ENCODE data around the gene TVP23C.

The TVP23C gene

GRCh38 chr17:15503731-15504130 lies 59.6 kb downstream of the TVP23C start:
- TF ChIP-seq ZFX (IDR thresholded peaks at IDR 0.05; ENCODE audit: borderline replicate concordance) (no peak), CTCF (IDR thresholded peaks at IDR 0.05) (no peak)
- no peak overlapping the region for H3K27ac ChIP-seq

GRCh38 chr17:15502369-15503112 lies 60.7 kb downstream of the TVP23C start:
- TF ChIP-seq ZFX (IDR thresholded peaks at IDR 0.05; ENCODE audit: borderline replicate concordance) (no peak), CTCF (IDR thresholded peaks at IDR 0.05) (peak; percentile 94)
- no peak overlapping the region for H3K27ac ChIP-seq

- TF ChIP-seq ZFX (IDR thresholded peaks at IDR 0.05; ENCODE audit: borderline replicate concordance) (no peak), CTCF (IDR thresholded peaks at IDR 0.05) (no peak)
These were observed 61.5 kb downstream of the TVP23C start for GRCh38 chr17:15501793-15502192.

GRCh38 chr17:15501282-15501681 lies 62.0 kb downstream of the TVP23C start:
- TF ChIP-seq ZFX (IDR thresholded peaks at IDR 0.05; ENCODE audit: borderline replicate concordance) (no peak), CTCF (IDR thresholded peaks at IDR 0.05) (no peak)
- H3K27ac ChIP-seq = no peak overlapping the region

More at GRCh38 chr17:15501793-15502192, 61.5 kb downstream of the TVP23C start:
- no peak overlapping the region for H3K27ac ChIP-seq

- H3K27ac ChIP-seq = no peak overlapping the region
- TF ChIP-seq CTCF (IDR thresholded peaks at IDR 0.05) = no peak
- no peak for TF ChIP-seq ZFX (IDR thresholded peaks at IDR 0.05; ENCODE audit: borderline replicate concordance)
These were observed 65.2 kb downstream of the TVP23C start for GRCh38 chr17:15498107-15498506.

GRCh38 chr17:15496735-15497670 lies 66.3 kb downstream of the TVP23C start:
- no peak for TF ChIP-seq ZFX (IDR thresholded peaks at IDR 0.05; ENCODE audit: borderline replicate concordance)
- no peak for TF ChIP-seq CTCF (IDR thresholded peaks at IDR 0.05)
- H3K27ac ChIP-seq = no peak overlapping the region

All from 22Rv1 (cell line).